ENCODE measurements around the gene ZNF18. TPM values are rescaled to one million over a fixed set of nuclear protein-coding genes. Genes with fewer than 3 reads are reported as not detected.

ZNF18 gene
- total and polyA plus RNA-seq, 9 donors: 2.9 to 12.2 (median 6.4) TPM

DNA sequence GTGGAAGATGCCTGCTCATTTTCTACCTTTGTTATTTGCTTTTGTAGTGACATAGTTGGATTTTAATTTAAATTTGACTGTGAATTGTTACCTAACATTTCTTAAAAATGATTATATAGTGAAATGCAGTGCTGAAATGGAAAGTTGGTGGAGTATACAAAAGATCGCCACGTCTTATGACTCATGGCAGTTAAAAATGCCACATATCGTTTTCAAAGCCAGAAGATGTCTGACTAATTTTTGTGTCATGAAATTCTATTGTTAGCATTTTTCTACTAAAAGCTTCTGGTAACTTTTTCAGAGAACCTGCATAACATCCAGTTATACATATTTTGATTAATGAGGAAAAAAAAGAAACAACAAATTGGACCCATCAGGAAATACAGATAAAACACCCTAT lies 44.0 kb upstream of the ZNF18 start:
- TF ChIP-seq CTCF (IDR thresholded peaks at IDR 0.05) (no peak), EP300 (IDR thresholded peaks at IDR 0.05) (no peak), POLR2A (IDR thresholded peaks at IDR 0.05) (no peak)
- WGBS, 3 donors: 28 to 39% (median 34%) methylated on average over 3 of the region's 3 CpGs
- Histone ChIP-seq H3K4me1 (ENCODE audit: insufficient read depth) (no peaks in the 10 kb centered on the region), H3K27me3 (no peaks in the 10 kb centered on the region), H3K36me3 (no peaks in the 10 kb centered on the region), H3K9me3 (no peaks in the 10 kb centered on the region), H3K4me3 (no peak overlapping the region), H3K27ac (no peak overlapping the region)
- intact Hi-C loops (cut with DNase I): no loop called here
- no peak for DNase-seq

GRCh38 chr17:12040478-12040877 lies 43.2 kb upstream of the ZNF18 start:
- DNase-seq: no peak
- Histone ChIP-seq H3K4me1 (ENCODE audit: insufficient read depth) (no peaks in the 10 kb centered on the region), H3K4me3 (no peak overlapping the region), H3K27me3 (no peaks in the 10 kb centered on the region), H3K27ac (no peak overlapping the region), H3K9me3 (no peaks in the 10 kb centered on the region), H3K36me3 (no peaks in the 10 kb centered on the region)
- WGBS, 3 donors: 82 to 87% (median 87%) methylated on average over 3 of the region's 3 CpGs
- intact Hi-C loops (cut with DNase I): no loop called here
- no peak for TF ChIP-seq CTCF (IDR thresholded peaks at IDR 0.05)

DNA sequence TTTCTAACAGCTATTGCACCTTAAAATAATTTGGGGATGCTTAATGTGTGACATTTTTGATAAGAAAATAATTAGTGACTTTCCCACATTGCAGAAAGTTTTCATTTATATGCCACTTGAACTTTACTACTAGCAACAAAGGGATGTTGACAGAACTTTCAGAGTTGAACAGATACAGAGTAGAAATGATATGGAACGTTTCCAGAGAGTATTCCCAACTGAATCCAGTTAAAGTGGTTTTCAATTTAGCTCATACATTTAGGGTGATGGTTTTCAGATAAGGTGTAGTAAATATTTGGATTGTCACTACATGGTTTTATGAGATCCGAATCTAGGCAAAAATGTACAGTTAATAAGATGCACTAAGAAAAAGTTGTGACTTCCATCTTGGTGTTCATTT lies 40.7 kb upstream of the ZNF18 start:
- intact Hi-C loops (cut with DNase I): no loop called here
- H3K27ac ChIP-seq: no peak overlapping the region
- H3K4me3 ChIP-seq: no peak overlapping the region
- DNase-seq: no peak
- H3K36me3 ChIP-seq: no peaks in the 10 kb centered on the region
- 25 to 46% (median 28%) methylated on average over 2 of the region's 2 CpGs for WGBS, 3 donors
- H3K27me3 ChIP-seq: no peaks in the 10 kb centered on the region
- no peaks in the 10 kb centered on the region for H3K9me3 ChIP-seq
- no peak for TF ChIP-seq CTCF (IDR thresholded peaks at IDR 0.05)
- TF ChIP-seq EP300 (IDR thresholded peaks at IDR 0.05): no peak
- no peak for TF ChIP-seq POLR2A (IDR thresholded peaks at IDR 0.05)
- no peaks in the 10 kb centered on the region for H3K4me1 ChIP-seq (ENCODE audit: insufficient read depth)

- TF ChIP-seq POLR2A (IDR thresholded peaks at IDR 0.05) (no peak), CTCF (IDR thresholded peaks at IDR 0.05) (no peak), EP300 (IDR thresholded peaks at IDR 0.05) (no peak)
- WGBS, 3 donors: 10 to 62% (median 52%) methylated on average over 1 of the region's 1 CpG
- DNase-seq: no peak
- H3K27ac ChIP-seq: no peak overlapping the region
- H3K36me3 ChIP-seq: no peaks in the 10 kb centered on the region
- no peaks in the 10 kb centered on the region for H3K27me3 ChIP-seq
- H3K4me3 ChIP-seq: no peak overlapping the region
- no peaks in the 10 kb centered on the region for H3K9me3 ChIP-seq
- intact Hi-C loops (cut with DNase I): no loop called here
- no peaks in the 10 kb centered on the region for H3K4me1 ChIP-seq (ENCODE audit: insufficient read depth)
Measured at GRCh38 chr17:12035673-12036072, 38.4 kb upstream of the ZNF18 start.

GRCh38 chr17:12034538-12034937 lies 37.3 kb upstream of the ZNF18 start:
- no peak for TF ChIP-seq EP300 (IDR thresholded peaks at IDR 0.05)
- no peak for TF ChIP-seq CTCF (IDR thresholded peaks at IDR 0.05)
- no peak for TF ChIP-seq POLR2A (IDR thresholded peaks at IDR 0.05)
- intact Hi-C loops (cut with DNase I): no loop called here
- Histone ChIP-seq H3K27ac (no peak overlapping the region), H3K27me3 (no peaks in the 10 kb centered on the region), H3K4me3 (no peak overlapping the region), H3K36me3 (no peaks in the 10 kb centered on the region), H3K9me3 (no peaks in the 10 kb centered on the region), H3K4me1 (ENCODE audit: insufficient read depth) (no peaks in the 10 kb centered on the region)
- no peak for DNase-seq
- 92 to 95% (median 94%) methylated on average over 4 of the region's 4 CpGs for WGBS, 3 donors
